Metanephros (tissue), 2 donors: ENCODE results near the gene OR9G1. TPM values are rescaled to one million over a fixed set of nuclear protein-coding genes. Genes with fewer than 3 reads are reported as not detected.

Experiments used
- small RNA-seq: library from RNA; depleted of rRNA; stranded (forward); fragments of <200 nt; gene quantifications from one replicate; pipeline ENCODE3, GENCODE V24; 2014; ENCODE audit warnings: low replicate concordance
- total RNA-seq: library from RNA; depleted of rRNA; stranded (reverse); fragments of >200 nt; gene quantifications from one replicate; pipeline ENCODE4 v1.2.3, GENCODE V29; 2014

OR9G1 gene, protein sequence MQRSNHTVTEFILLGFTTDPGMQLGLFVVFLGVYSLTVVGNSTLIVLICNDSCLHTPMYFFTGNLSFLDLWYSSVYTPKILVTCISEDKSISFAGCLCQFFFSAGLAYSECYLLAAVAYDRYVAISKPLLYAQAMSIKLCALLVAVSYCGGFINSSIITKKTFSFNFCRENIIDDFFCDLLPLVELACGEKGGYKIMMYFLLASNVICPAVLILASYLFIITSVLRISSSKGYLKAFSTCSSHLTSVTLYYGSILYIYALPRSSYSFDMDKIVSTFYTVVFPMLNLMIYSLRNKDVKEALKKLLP
- not detected for total RNA-seq

GRCh38 chr11:56698795-56699194, at the start of gene OR9G1:
OR9G1 (plus strand) TSS chr11:56699095; CDS start chr11:56700388, 1,293 bp downstream.

GRCh38 chr11:56663386-56663785, 35.5 kb upstream of the OR9G1 start, which contains the start of gene OR5AR1:
OR5AR1 (plus strand) TSS chr11:56663686; CDS start chr11:56663686, 0 bp downstream.

GRCh38 chr11:56748597-56748996, 49.7 kb downstream of the OR9G1 start, which contains the start of gene OR9G4:
OR9G4 (minus strand) TSS chr11:56748697; CDS start chr11:56743766, 4,931 bp downstream.

Small RNA genes lying within 50 kb of the gene (small RNA-seq; reads per million reads assigned to genes)
- gene AP001803.1, result not detected
- not detected for gene AP004245.1
- not detected for gene MIR6128

Other genes starting within 250 kb of the OR9G1 start
- not detected for gene OR5M3, start 225.7 kb upstream of the OR9G1 start, total RNA-seq
- gene OR5M8, start 207.7 kb upstream of the OR9G1 start, total RNA-seq, result not detected
- gene OR5M11, start 155.8 kb upstream of the OR9G1 start, total RNA-seq, result not detected
- not detected for gene OR5M10, start 121.4 kb upstream of the OR9G1 start, total RNA-seq
- not detected for gene OR5M1, start 84.2 kb upstream of the OR9G1 start, total RNA-seq
- gene OR5AP2, start 56.7 kb upstream of the OR9G1 start, total RNA-seq, result not detected
- not detected for gene OR5AR1, start 35.4 kb upstream of the OR9G1 start, total RNA-seq
- not detected for gene OR9G4, start 49.6 kb downstream of the OR9G1 start, total RNA-seq